HG03439 (cell line): ENCODE data around the gene MGAT5.
A peak's percentile ranks its signal among the peaks of the same experiment; 100 is the strongest.

ENCODE experiments used
- ATAC-seq: cut with Tn5 transposase; IDR thresholded peaks from one replicate; pipeline ENCODE4 v1.9.1; 2021; ENCODE audit warnings: mild to moderate bottlenecking, moderate library complexity; ENCODE audit not compliant: unreplicated experiment

The MGAT5 gene

GRCh38 chr2:134443814-134444480 lies 190.1 kb downstream of the MGAT5 start:
- ATAC-seq, result no peak

- ATAC-seq, result no peak
These were observed 191.2 kb downstream of the MGAT5 start for GRCh38 chr2:134445116-134445515.

DNA sequence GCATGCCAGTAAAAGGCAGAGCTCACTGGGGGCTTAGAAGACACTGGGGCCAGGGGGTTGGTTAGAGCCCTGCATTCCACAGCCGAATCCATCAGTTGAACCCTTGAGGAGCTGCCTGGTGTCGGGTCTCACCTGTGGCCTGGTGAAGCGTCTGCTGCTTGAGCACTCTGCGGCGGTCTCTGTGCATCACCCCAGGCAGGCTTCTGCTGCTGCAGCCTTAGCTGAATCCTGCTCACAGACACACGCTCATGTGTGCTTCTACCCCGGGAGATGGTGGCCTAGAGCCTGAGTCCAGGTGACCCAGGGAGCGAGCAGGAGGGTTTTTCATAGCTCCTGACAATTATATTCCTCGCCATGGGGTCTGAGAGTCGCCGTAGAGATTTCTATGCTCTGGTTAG lies 192.1 kb downstream of the MGAT5 start:
- no peak for ATAC-seq

GRCh38 chr2:134446383-134447017 lies 192.6 kb downstream of the MGAT5 start:
- no peak for ATAC-seq

DNA sequence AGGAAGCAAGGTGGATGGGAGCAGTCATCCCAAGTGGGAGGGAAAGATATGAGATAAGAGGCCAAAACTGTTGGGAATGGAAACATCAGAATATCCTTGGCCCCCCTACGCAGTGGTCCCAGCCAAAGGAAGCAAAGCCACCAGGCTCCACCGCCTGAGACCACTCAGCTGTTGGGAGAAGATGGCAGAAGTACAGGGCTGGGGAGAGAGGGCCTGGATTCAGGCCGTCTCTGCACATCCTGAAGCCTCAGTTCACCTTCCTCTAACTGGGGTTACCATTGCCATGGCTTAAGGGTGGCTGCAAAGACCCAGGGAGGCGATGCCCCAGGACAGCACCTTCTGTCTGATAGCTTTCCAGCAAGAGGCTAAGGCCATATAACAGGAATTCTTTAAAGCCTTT lies 193.8 kb downstream of the MGAT5 start:
- no peak for ATAC-seq

GRCh38 chr2:134448650-134449049 lies 194.8 kb downstream of the MGAT5 start:
- ATAC-seq, result no peak

DNA sequence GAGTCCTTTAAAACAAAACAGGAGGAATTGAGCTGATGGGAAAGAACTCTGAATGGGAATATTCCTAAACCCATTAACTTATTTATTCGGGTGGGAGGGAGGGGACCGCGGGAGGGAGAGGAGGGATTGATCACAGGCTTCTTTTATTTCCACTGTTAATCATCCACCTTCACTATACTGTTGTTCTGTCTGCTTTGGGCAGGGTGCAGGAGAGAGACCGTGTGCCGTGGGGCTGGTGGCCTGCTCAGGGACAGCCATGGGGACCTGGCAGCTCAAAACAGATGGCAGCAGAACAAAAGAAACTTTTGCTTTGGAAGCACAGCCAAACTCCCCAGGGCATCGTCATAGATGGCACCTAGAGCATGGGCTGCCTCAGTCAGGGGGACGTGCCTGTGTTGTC lies 195.3 kb downstream of the MGAT5 start:
- no peak for ATAC-seq

- ATAC-seq, result no peak
These were observed 196.1 kb downstream of the MGAT5 start for GRCh38 chr2:134449751-134450513.

DNA sequence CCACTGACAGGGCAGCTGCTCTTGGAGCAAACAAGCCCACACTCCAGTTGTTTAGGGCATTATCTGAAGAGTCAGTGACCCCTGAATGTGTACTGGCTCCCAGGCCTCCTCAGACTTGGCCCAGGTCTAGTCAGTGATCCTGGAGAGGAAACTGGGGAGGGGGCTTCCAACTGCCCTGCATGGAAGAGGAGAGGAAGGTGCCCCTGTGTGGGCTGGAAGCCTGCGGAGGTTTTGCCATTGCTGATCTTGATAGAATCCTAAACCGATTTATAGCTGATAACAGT lies 197.4 kb downstream of the MGAT5 start:
- no peak for ATAC-seq

DNA sequence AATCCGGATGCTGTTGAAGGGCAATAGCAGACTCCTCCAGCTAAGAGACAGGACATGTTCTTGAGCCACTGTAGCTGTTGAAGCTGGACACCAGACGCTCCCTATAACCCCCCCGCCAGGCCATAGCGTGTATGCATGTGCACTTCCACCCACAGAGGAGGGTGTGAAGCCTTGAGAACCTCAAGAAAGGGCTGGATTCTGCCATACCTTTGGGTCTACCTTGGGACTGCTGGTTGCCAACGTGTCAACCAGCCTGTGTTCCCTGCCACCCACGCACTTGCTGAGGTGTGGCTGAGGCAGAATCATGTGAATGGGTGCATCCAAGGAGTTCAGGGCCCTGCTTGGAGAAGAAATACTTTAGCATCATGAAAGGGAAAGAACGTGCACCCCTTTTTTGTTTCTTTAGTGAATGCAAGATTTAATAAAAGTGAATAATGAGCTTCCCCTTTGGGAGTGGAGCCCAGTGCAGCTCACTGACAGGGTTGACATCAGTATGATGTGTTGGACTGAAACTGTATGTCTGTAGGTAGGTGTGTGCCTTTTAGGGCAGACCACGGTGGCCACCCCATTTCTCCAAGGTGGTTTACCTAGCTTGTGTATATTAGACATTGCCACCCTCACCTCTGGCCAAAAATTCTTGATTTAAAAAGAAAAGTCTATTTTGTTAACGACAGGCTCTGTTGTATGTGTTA lies 198.3 kb downstream of the MGAT5 start:
- no peak for ATAC-seq

DNA sequence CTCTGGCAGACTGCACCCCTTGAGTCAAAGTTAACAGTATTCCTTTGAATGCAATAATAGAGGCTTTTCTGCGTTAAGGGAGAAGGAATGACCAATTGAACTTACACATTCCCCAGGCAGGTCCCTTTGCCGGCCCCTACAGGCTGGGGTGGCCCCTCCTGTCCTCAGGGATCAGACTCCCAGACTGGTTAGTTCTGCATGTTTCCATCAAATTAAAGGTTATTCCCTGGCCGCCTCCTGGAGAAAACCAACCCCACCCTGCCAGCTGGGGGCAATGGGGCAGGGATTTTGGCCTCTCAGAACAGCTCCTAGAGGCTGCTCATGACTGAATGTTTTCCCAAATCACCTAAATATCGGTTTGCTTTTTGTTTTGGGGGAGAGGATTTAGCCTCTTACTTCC lies 199.6 kb downstream of the MGAT5 start:
- no peak for ATAC-seq

- ATAC-seq, result no peak
These were observed 200.1 kb downstream of the MGAT5 start for GRCh38 chr2:134453973-134454372.

DNA sequence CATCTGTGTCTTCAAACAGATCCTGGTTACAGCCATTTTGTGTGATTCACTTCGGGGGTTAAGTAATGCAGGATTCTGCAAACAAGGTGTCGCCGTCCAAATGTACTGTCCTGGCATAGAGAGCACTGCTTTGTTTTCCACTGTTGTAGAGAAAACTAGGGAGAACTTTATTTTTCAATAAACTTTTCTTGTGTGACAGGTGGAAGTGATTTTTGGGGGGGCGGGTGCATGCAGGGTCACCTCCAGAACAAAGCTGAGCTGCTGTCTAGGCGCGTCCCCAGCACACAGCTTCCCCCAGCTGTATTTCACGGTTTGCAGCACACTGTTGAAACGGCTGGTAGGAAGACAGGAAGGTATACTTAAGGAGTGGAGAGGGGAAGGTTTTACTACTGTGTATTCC lies 200.6 kb downstream of the MGAT5 start:
- no peak for ATAC-seq

- ATAC-seq, result no peak
These were observed 201.1 kb downstream of the MGAT5 start for GRCh38 chr2:134454931-134455330.

DNA sequence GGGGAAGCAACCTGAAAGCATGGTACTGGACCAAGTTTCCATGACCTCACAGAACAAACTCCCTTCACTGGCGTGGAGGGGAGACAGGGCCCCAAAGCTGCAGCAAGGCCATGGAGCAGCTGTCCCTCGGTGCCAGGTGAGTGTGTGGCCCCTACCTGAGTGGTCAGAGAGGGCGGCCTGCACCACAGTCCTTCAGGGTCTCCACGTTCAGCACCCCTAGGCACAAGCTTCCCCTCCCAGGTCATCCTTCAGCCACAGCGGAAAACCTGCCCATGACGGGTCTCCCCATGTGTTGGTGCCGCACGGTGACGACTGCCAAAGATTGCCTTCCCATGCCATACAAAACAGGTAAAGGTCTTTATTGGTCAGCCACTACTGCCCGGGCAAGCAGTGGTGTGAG lies 201.6 kb downstream of the MGAT5 start:
- ATAC-seq, result no peak

DNA sequence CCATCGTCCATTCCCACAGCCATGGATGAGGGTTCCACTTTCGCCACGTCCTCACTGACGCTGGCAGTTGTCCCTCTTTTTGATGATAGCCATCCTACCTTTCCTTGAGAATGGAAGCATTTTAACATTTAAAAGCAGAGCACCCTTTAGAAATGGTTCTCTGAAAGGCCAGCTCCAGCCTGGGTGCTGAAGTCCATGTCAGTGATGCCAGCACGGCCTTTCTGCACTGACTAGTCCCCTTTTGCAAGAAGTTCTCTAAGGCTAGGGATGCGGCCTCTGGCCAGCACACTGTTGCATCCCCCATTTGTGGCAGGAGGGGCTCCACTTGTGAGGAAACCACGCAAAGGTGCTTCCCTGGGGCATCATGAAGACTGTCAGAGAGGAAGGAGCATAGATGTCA lies 203.5 kb downstream of the MGAT5 start:
- no peak for ATAC-seq

DNA sequence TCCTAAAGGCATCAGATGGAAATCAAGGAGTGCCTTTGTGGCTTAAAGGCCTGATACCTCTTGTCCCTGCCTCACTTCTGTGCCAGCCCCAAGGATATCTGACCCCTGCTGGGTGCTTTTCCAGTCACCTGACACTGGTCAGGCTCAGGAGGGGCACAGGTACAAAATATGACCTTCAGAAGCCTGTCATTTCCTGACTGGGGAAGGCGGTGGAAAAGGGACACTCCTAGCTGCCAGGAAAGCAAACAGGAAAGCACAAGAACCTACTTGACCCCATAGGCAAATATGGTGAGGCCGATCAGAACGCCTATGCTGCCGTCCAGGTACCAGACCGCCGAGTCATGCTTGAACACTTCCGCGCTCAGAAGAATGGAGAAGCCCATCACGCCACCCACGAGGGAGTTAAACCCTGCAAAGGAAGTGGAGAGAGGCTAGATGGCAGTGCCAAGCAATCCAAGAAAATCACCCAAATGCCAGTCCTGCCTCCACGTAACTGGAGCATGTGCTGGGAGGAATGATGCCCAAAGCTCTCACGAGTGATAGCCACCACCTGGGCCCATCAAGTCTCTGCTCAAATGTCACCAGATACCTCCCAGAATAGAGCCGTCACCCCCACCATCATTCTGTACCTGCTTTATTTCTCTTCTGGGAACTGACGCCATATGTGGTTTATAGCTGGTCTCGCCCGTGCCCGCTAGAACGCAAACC lies 204.0 kb downstream of the MGAT5 start:
- ATAC-seq, result no peak

DNA sequence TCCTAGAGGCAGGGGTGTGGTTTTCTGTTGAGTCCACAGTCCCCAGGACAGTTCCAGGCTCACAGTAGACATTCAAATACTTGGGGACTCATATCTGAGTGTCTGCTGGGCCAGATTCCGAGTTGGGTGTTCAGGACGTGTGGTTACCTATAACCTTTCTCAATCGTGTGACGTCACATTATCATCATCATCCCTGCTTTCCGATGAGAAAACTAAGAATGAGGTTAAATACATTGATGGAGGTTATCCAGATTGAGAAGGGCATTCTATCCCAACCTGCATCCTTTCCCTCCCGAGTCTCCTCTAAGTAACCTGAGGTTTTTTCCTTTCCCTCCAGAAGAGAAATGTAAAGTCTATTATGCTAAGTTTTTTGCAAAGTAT lies 204.6 kb downstream of the MGAT5 start:
- ATAC-seq, result no peak

GRCh38 chr2:134458950-134459349 lies 205.1 kb downstream of the MGAT5 start:
- ATAC-seq, result no peak

- no peak for ATAC-seq
These were observed 206.0 kb downstream of the MGAT5 start for GRCh38 chr2:134459706-134460406.

DNA sequence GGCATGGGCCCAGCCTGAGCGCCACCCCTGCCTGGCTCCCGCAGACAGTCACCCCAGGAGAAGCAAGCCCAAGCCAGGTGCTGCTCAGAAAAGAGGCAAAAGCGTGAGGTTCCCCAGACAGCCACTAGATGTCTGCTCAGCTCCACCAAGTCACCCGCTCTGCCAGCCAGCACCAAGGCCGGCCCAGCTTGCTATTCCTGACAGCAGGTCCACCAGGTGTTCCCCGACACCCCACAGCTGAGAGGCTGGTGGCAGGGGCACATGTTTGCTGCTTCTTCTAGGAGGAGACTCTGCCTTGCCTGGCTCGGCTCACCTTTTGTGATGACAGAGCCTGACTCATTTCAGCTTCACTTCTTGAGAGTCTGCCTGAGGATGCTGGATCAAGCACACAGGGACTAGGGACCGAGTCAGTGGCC lies 206.7 kb downstream of the MGAT5 start:
- peak; percentile 86 for ATAC-seq
